GM23248 (cell line): ENCODE measurements around the gene SYTL2. TPM values are rescaled to one million over a fixed set of nuclear protein-coding genes. Genes with fewer than 3 reads are reported as not detected.
A peak's percentile ranks its signal among the peaks of the same experiment; 100 is the strongest.

ENCODE experiments used
- DNase-seq: peaks from one replicate; pipeline ENCODE4 v3.0.0-alpha.2; 2015
- H2AFZ ChIP-seq: fragments of 200-600 bp; sonication (generic); 2 replicates; pipeline ENCODE4 v1.6.1; 2016; ENCODE audit warnings: antibody characterized with exemption
- H3F3A ChIP-seq: fragments of 200-600 bp; sonication (generic); 2 replicates; pipeline ENCODE4 v1.6.1; 2016; ENCODE audit warnings: mild to moderate bottlenecking, antibody characterized with exemption, mixed run types; ENCODE audit not compliant: insufficient read depth
- H3K27ac ChIP-seq: fragments of 200-600 bp; sonication (generic); 2 replicates; pipeline ENCODE4 v1.5.1; 2016; ENCODE audit warnings: mild to moderate bottlenecking
- H3K27me3 ChIP-seq: fragments of 200-600 bp; sonication (generic); replicated peaks from 2 replicates; pipeline ENCODE4 v1.6.1; 2016; ENCODE audit warnings: mild to moderate bottlenecking; ENCODE audit not compliant: insufficient read depth
- H3K36me3 ChIP-seq: fragments of 200-600 bp; sonication (generic); 2 replicates; pipeline ENCODE4 v1.6.1; 2016; ENCODE audit warnings: low read depth, mild to moderate bottlenecking
- H3K4me1 ChIP-seq: fragments of 200-600 bp; sonication (generic); 2 replicates; pipeline ENCODE4 v1.6.1; 2016; ENCODE audit warnings: mild to moderate bottlenecking; ENCODE audit not compliant: insufficient read depth
- H3K4me2 ChIP-seq: fragments of 200-600 bp; sonication (generic); one replicate; pipeline ENCODE4 v1.6.1; 2016; ENCODE audit warnings: mild to moderate bottlenecking; ENCODE audit not compliant: unreplicated experiment
- H3K4me3 ChIP-seq: fragments of 200-600 bp; sonication (generic); 2 replicates; pipeline ENCODE4 v1.5.1; 2016; ENCODE audit warnings: mild to moderate bottlenecking
- H3K79me2 ChIP-seq: fragments of 200-600 bp; sonication (generic); 2 replicates; pipeline ENCODE4 v1.6.1; 2016; ENCODE audit warnings: mild to moderate bottlenecking; ENCODE audit not compliant: insufficient read depth
- H3K9ac ChIP-seq: fragments of 200-600 bp; sonication (generic); 2 replicates; pipeline ENCODE4 v1.6.1; 2016; ENCODE audit warnings: mild to moderate bottlenecking
- H3K9me2 ChIP-seq: fragments of 200-600 bp; sonication (generic); 2 replicates; pipeline ENCODE4 v1.6.1; 2016; ENCODE audit warnings: mixed run types, mild to moderate bottlenecking, moderate library complexity; ENCODE audit not compliant: insufficient read depth
- H3K9me3 ChIP-seq: fragments of 200-600 bp; sonication (generic); one replicate; pipeline ENCODE4 v1.6.1; 2017; ENCODE audit warnings: low read depth
- H4K20me1 ChIP-seq: fragments of 200-600 bp; sonication (generic); 2 replicates; pipeline ENCODE4 v1.6.0; 2016; ENCODE audit not compliant: insufficient read depth
- EZH2 ChIP-seq: fragments of 200-600 bp; sonication (generic); IDR thresholded peaks from 2 replicates; pipeline ENCODE4 v1.6.1; 2018; ENCODE audit warnings: antibody characterized with exemption, mild to moderate bottlenecking; ENCODE audit not compliant: insufficient read depth, poor library complexity, severe bottlenecking
- EZH2phosphoT487 ChIP-seq: fragments of 200-600 bp; sonication (generic); IDR thresholded peaks from 2 replicates; pipeline ENCODE4 v1.6.1; 2018; ENCODE audit warnings: antibody characterized with exemption, moderate library complexity, mild to moderate bottlenecking, low read depth; ENCODE audit not compliant: insufficient read depth
- WGBS, 2 experiments: methylation state at CpG; one replicate each; pipeline ENCODE4 v1.1.6; 2015 to 2017; ENCODE audit warnings: low lambda C conversion rate in 2 of 2, low coverage in 1 of 2; ENCODE audit errors: missing lambda C conversion rate in 2 of 2; 5-methylcytosine and 5-hydroxymethylcytosine counted together
- in situ Hi-C: fragments of 300-500 bp; cut with MboI; formaldehyde crosslinking; loops from 2 replicates; pipeline ENCODE4 v1.15.0; 2020
- polyA plus RNA-seq: library from polyadenylated mRNA; unstranded; fragments of >200 nt; fragmentation: Nextera tagmentation; extraction: Ambion mirVana; gene quantifications from 2 replicates; pipeline ENCODE4 v1.2.1, GENCODE V29; 2016
- total RNA-seq: library from RNA; depleted of rRNA; stranded (reverse); fragments of >200 nt; shearing (Covaris generic); gene quantifications from 2 replicates; pipeline ENCODE4 v1.2.3, GENCODE V29; 2014

SYTL2 gene
- total and polyA plus RNA-seq, 2 experiments from 2014 or later, result 3.5 to 5.3 TPM

DNA sequence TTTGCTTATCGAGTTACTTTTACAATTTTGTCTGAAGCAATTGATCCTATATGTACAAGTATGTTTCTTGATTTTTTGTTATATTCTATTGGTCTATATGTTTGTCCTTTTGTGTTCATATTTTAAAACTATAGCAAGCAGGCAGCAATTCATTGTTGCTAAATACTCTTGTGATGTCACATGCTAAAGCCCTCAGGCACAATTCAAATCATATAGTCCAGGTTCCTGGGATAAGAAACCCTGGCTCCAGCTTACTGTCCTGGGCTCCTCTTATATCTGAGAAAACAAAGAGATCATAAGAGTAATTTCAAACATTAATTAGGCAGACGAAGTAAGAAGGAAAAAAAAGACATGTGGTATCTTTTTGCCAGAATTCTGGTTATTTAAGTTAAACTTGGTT is 37.6 kb upstream of the SYTL2 start:
- no peak overlapping the region for H3K27ac ChIP-seq
- in situ Hi-C loops, result loop anchor here (10.0 kb wide), 1 partner anchor 154 kb away; no protein-coding TSS in a partner anchor
- H3K4me2 ChIP-seq, result no peak overlapping the region
- TF ChIP-seq EZH2, result no peak
- TF ChIP-seq EZH2phosphoT487, result no peak
- no peak overlapping the region for H3K4me3 ChIP-seq
- H3K9ac ChIP-seq, result no peak overlapping the region
- no peak for DNase-seq
- no peaks in the 10 kb centered on the region for H3K79me2 ChIP-seq
- no peak overlapping the region for H2AFZ ChIP-seq
- no peaks in the 10 kb centered on the region for H3K36me3 ChIP-seq
- WGBS, 2 experiments, result 95 to 100% methylated on average over 2 of the region's 2 CpGs
- H3K27me3 ChIP-seq, result no peaks in the 10 kb centered on the region
- H3K9me3 ChIP-seq, result no peaks in the 10 kb centered on the region
- H3K4me1 ChIP-seq, result peaks cover 16% of the 10 kb centered on the region
- H4K20me1 ChIP-seq, result no peaks in the 10 kb centered on the region
- H3F3A ChIP-seq, result peaks cover 19% of the 10 kb centered on the region
- H3K9me2 ChIP-seq, result no peaks in the 10 kb centered on the region

DNA sequence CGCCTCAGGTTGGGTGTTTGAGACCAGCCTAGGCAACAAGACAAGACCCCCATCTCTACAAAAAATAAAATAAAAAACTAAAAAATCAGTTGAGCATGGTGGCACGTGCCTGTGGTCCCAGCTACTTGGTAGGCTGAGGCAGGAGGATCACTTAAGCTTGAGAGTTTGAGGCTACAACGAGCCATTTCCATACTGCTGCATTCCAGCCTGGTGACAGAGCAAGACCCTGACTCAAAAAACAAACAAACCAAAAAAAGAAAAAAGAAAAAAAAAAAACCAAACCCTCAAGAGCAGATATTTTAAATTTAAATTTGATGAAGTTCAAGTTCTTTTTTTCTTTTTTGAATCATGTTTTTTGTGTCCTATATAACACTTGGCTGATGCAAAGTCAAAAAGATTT is 37.1 kb upstream of the SYTL2 start:
- H3K27ac ChIP-seq, result no peak overlapping the region
- H3K9me2 ChIP-seq, result no peaks in the 10 kb centered on the region
- no peaks in the 10 kb centered on the region for H3K36me3 ChIP-seq
- no peaks in the 10 kb centered on the region for H3K9me3 ChIP-seq
- no peak overlapping the region for H3K4me2 ChIP-seq
- WGBS, 2 experiments, result 85 to 94% methylated on average over 3 of the region's 3 CpGs
- H3K9ac ChIP-seq, result no peak overlapping the region
- peaks cover 19% of the 10 kb centered on the region for H3F3A ChIP-seq
- peaks cover 16% of the 10 kb centered on the region for H3K4me1 ChIP-seq
- DNase-seq, result no peak
- no peaks in the 10 kb centered on the region for H3K79me2 ChIP-seq
- TF ChIP-seq EZH2phosphoT487, result no peak
- TF ChIP-seq EZH2, result no peak
- in situ Hi-C loops, result loop anchor here (10.0 kb wide), 1 partner anchor 153 kb away; no protein-coding TSS in a partner anchor
- no peaks in the 10 kb centered on the region for H4K20me1 ChIP-seq
- H3K4me3 ChIP-seq, result no peak overlapping the region
- no peaks in the 10 kb centered on the region for H3K27me3 ChIP-seq
- no peak overlapping the region for H2AFZ ChIP-seq

DNA sequence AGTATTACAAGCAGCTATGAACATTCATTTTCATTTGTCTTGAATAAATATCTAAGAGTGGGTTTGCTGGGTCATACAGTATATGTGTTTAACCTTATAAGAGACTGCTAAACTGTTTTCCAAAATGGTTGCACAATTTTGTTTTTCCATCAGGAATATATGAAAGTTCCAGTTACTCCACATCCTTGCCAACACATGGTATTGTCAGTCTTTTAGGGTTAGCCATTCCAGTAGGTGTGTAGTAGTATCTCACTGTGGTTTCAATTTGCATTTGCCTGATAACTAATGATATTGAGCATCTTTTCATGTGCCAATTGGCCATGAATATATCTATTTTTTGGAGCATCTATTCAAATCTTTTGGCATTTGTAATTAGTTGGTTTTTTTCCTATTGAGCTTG is 36.5 kb upstream of the SYTL2 start:
- H3K9ac ChIP-seq, result no peak overlapping the region

DNA sequence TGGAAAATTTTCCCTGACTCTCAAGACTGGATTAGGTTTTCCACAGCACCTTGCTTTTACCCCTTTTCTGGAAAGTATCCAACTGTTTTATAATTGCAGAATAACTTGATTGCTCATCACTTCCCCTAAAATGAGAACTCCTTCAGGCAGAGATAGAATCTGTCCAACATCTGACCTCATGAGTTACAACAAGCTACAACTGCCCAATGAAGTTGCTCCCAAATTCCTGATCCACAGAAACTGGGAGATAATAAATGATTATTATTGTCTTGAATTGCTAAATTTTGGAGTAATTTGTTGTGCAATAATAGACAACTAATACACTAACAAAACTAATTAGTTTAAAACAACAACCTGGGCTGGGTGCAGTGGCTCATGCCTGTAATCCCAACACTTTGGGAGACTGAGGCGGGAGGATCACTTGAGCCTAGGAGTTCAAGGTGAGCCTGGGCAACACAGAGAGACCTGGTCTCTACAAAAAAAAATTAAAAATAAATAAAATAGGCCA is 34.2 kb upstream of the SYTL2 start:
- 0 out of 2 replicates have a peak overlapping the region, but pooled peaks have one; percentile 25 for H3K27ac ChIP-seq

More for the DNA sequence above, 36.5 kb upstream of the SYTL2 start:
- no peak overlapping the region for H3K27ac ChIP-seq
- H3K4me1 ChIP-seq, result peaks cover 16% of the 10 kb centered on the region
- H3F3A ChIP-seq, result peaks cover 19% of the 10 kb centered on the region
- no peak overlapping the region for H3K4me2 ChIP-seq
- TF ChIP-seq EZH2, result no peak
- TF ChIP-seq EZH2phosphoT487, result no peak
- H3K27me3 ChIP-seq, result no peaks in the 10 kb centered on the region
- no peak for DNase-seq
- no peaks in the 10 kb centered on the region for H3K79me2 ChIP-seq
- in situ Hi-C loops, result loop anchor here (10.0 kb wide), 1 partner anchor 153 kb away; no protein-coding TSS in a partner anchor
- H2AFZ ChIP-seq, result no peak overlapping the region
- no peak overlapping the region for H3K4me3 ChIP-seq
- H4K20me1 ChIP-seq, result no peaks in the 10 kb centered on the region
- no peaks in the 10 kb centered on the region for H3K9me2 ChIP-seq
- H3K36me3 ChIP-seq, result no peaks in the 10 kb centered on the region
- no peaks in the 10 kb centered on the region for H3K9me3 ChIP-seq

More for the DNA sequence above, 34.2 kb upstream of the SYTL2 start:
- no peaks in the 10 kb centered on the region for H3K79me2 ChIP-seq
- no peaks in the 10 kb centered on the region for H3K27me3 ChIP-seq
- H3K36me3 ChIP-seq, result no peaks in the 10 kb centered on the region
- no peak overlapping the region for H3K9ac ChIP-seq
- in situ Hi-C loops, result loop anchor here (10.0 kb wide), 1 partner anchor 150 kb away; no protein-coding TSS in a partner anchor
- no peaks in the 10 kb centered on the region for H4K20me1 ChIP-seq
- peak overlapping the region; percentile 4 for H3K4me2 ChIP-seq
- H3F3A ChIP-seq, result peaks cover 19% of the 10 kb centered on the region
- no peaks in the 10 kb centered on the region for H3K9me3 ChIP-seq
- H3K4me1 ChIP-seq, result peaks cover 16% of the 10 kb centered on the region
- 100% methylated on average over 1 of the region's 1 CpG for WGBS, 2 experiments
- H2AFZ ChIP-seq, result no peak overlapping the region
- no peaks in the 10 kb centered on the region for H3K9me2 ChIP-seq
- TF ChIP-seq EZH2 (no peak), EZH2phosphoT487 (no peak)
- H3K4me3 ChIP-seq, result no peak overlapping the region
- DNase-seq, result peak; percentile 70
